Naive thymus-derived CD4-positive, alpha-beta T cell (primary cell): ENCODE results near the gene PRKCA. TPM values are rescaled to one million over a fixed set of nuclear protein-coding genes. Genes with fewer than 3 reads are reported as not detected.

ENCODE experiments used
- ATAC-seq: fragments of 150-1000 bp; cut with Tn5 transposase; 2 replicates; pipeline ENCODE4 v1.10.0; 2021; ENCODE audit warnings: mild to moderate bottlenecking, moderate library complexity
- CTCF ChIA-PET: fragments of 350-600 bp; sonication (Branson Sonifier 250); formaldehyde crosslinking; loops from one replicate; lab custom pipeline; 2021; ENCODE audit warnings: antibody characterized with exemption; lab: Charles Lee
- POLR2A ChIA-PET: fragments of 350-600 bp; sonication (Branson Sonifier 250); formaldehyde crosslinking; loops from one replicate; lab custom pipeline; 2021; ENCODE audit warnings: antibody characterized with exemption, inconsistent platforms; lab: Charles Lee
- DNase-seq, 9 donors: peaks; one replicate each; pipeline versions ENCODE4 v3.0.0 to v3.0.0-alpha.2; 2020 to 2022; ENCODE audit warnings: mixed read lengths in 1 of 9
- H3K27ac ChIP-seq: one replicate; pipeline ENCODE4 v1.7.0; 2013; ENCODE audit warnings: mild to moderate bottlenecking, low read depth, low read length, moderate library complexity
- H3K27me3 ChIP-seq, 2 donors: one replicate each; pipeline ENCODE4 v1.7.0; 2013; ENCODE audit warnings: low read length in 2 of 2, mild to moderate bottlenecking in 2 of 2, moderate library complexity in 2 of 2; ENCODE audit not compliant: control insufficient read depth in 2 of 2, insufficient read depth in 2 of 2
- H3K36me3 ChIP-seq, 3 experiments: 1 replicate in 2 of 3; 2 replicates in 1 of 3; pipeline ENCODE4 v1.7.0; 2013; ENCODE audit warnings: low read length in 3 of 3, mild to moderate bottlenecking in 3 of 3, moderate library complexity in 1 of 3; ENCODE audit not compliant: insufficient read depth in 3 of 3, control insufficient read depth in 2 of 3
- H3K4me1 ChIP-seq, 2 donors: one replicate each; pipeline ENCODE4 v1.7.0; 2013; ENCODE audit warnings: low read length in 2 of 2, mild to moderate bottlenecking in 2 of 2, moderate library complexity in 1 of 2; ENCODE audit not compliant: control insufficient read depth in 2 of 2, insufficient read depth in 2 of 2
- H3K4me3 ChIP-seq: 2 replicates; pipeline ENCODE4 v1.7.0; 2013; ENCODE audit warnings: mild to moderate bottlenecking, low read length
- H3K9me3 ChIP-seq, 3 experiments: 1 replicate in 2 of 3; 2 replicates in 1 of 3; pipeline ENCODE4 v1.7.0; 2013; ENCODE audit warnings: low read length in 3 of 3; ENCODE audit not compliant: control insufficient read depth in 2 of 3
- H3K27ac Mint-ChIP-seq, 9 donors: one replicate each; pipeline ENCODE4 v1.8.0; 2020 to 2022; ENCODE audit warnings: mixed read lengths in 9 of 9, mild to moderate bottlenecking in 8 of 9, moderate library complexity in 5 of 9, inconsistent platforms in 2 of 9
- H3K27me3 Mint-ChIP-seq, 5 donors: one replicate each; pipeline ENCODE4 v1.8.0; 2021 to 2022; ENCODE audit warnings: mixed read lengths in 5 of 5, mild to moderate bottlenecking in 1 of 5
- H3K36me3 Mint-ChIP-seq, 5 donors: one replicate each; pipeline ENCODE4 v1.8.0; 2020 to 2022; ENCODE audit warnings: mixed read lengths in 5 of 5, mild to moderate bottlenecking in 3 of 5, inconsistent platforms in 1 of 5
- H3K4me1 Mint-ChIP-seq, 7 donors: one replicate each; pipeline ENCODE4 v1.8.0; 2020 to 2022; ENCODE audit warnings: mixed read lengths in 7 of 7, mild to moderate bottlenecking in 3 of 7, inconsistent platforms in 1 of 7
- H3K4me3 Mint-ChIP-seq, 10 donors: one replicate each; pipeline ENCODE4 v1.8.0; 2020 to 2022; ENCODE audit warnings: mild to moderate bottlenecking in 10 of 10, mixed read lengths in 10 of 10, moderate library complexity in 6 of 10, inconsistent platforms in 2 of 10
- H3K9me3 Mint-ChIP-seq, 11 donors: one replicate each; pipeline ENCODE4 v1.8.0; 2020 to 2022; ENCODE audit warnings: mixed read lengths in 11 of 11, mild to moderate bottlenecking in 4 of 11, inconsistent platforms in 1 of 11, moderate library complexity in 1 of 11
- intact Hi-C, 2 donors: fragments of 100-400 bp; cut with micrococcal nuclease; formaldehyde crosslinking; loops; one replicate each; pipeline ENCODE4 v1.15.1; 2023
- polyA plus RNA-seq, 2 donors: library from polyadenylated mRNA; unstranded; fragments of 300-500 nt; fragmentation: Illumina TruSeq; gene quantifications; one replicate each; pipeline ENCODE4 v1.2.3, GENCODE V29; 2021
- total RNA-seq, 6 experiments: library from RNA in 5 of 6; stranded (reverse) in 5 of 6; gene quantifications; 1 replicate in 5 of 6; 2 replicates in 1 of 6; pipeline ENCODE4 v1.2.3 and lab custom pipeline; 2021 to 2026

PRKCA gene
- total and polyA plus RNA-seq, 7 experiments from 2014 or later = 4.1 to 186 (median 122) TPM

GRCh38 chr17:66302761-66303626 lies 581 bp downstream of the PRKCA start:
- Mint-ChIP-seq H3K27ac (peak overlapping the region; percentile 92 to 98 (median 96)), H3K4me1 (peaks cover 33 to 78% (median 68%) of the 10 kb centered on the region in 7 donors), H3K4me3 (peak overlapping the region; percentile 96 to 100 (median 99)), H3K9me3 (peaks cover 0 to 4% (median 0%) of the 10 kb centered on the region in 11 donors), H3K36me3 (peaks cover 6 to 31% (median 21%) of the 10 kb centered on the region in 5 donors), H3K27me3 (peaks cover 0 to 9% (median 0%) of the 10 kb centered on the region in 5 donors)
- peak overlapping the region; percentile 75 for H3K27ac ChIP-seq
- DNase-seq (peak; percentile 30 to 60 (median 48)), ATAC-seq (peak; percentile 50)
- ChIA-PET POLR2A (interaction anchor here (0.5 to 2.3 kb wide), 12 partner anchors 10 to 312 kb away, joined by 3 to 22 read pairs (median 4); no protein-coding TSS in a partner anchor), CTCF (interaction anchor here (1.4 to 2.1 kb wide), 2 partner anchors 11 to 101 kb away, joined by 8 to 9 read pairs; no protein-coding TSS in a partner anchor)
- intact Hi-C loops = loop anchor here (1.0 to 5.0 kb wide), 13 partner anchors 10 to 1246 kb away; partner anchors contain the start of genes AXIN2 (in 1 of the 2), CEP112 (in 1 of the 2) and GNA13 (in 1 of the 2)
- H3K4me3 ChIP-seq = peak overlapping the region; percentile 54
- no peaks in the 10 kb centered on the region for H3K9me3 ChIP-seq
- no peaks in the 10 kb centered on the region for H3K27me3 ChIP-seq
- H3K4me1 ChIP-seq = peaks cover 7 to 24% of the 10 kb centered on the region in 2 donors
- peaks cover 0 to 12% (median 0%) of the 10 kb centered on the region in 3 experiments for H3K36me3 ChIP-seq

GRCh38 chr17:66304304-66305174 lies 2.1 kb downstream of the PRKCA start:
- no peak for ATAC-seq
- H3K4me1 Mint-ChIP-seq = peaks cover 39 to 80% (median 77%) of the 10 kb centered on the region in 7 donors
- peak overlapping the region; percentile 84 to 98 (median 96) for H3K27ac Mint-ChIP-seq
- intact Hi-C loops = loop anchor here (1.0 to 5.0 kb wide), 9 partner anchors 9 to 1247 kb away; partner anchors contain the start of genes AXIN2 (in 1 of the 2) and GNA13 (in 1 of the 2)
- Histone ChIP-seq H3K4me1 (peaks cover 7 to 37% of the 10 kb centered on the region in 2 donors), H3K36me3 (peaks cover 0 to 12% (median 0%) of the 10 kb centered on the region in 3 experiments), H3K27ac (peak overlapping the region; percentile 75), H3K4me3 (peak overlapping the region; percentile 54), H3K9me3 (no peaks in the 10 kb centered on the region), H3K27me3 (no peaks in the 10 kb centered on the region)
- CTCF ChIA-PET = interaction anchor here (0.6 to 2.1 kb wide), 11 partner anchors 9 to 262 kb away, joined by 3 to 9 read pairs (median 3); no protein-coding TSS in a partner anchor
- POLR2A ChIA-PET = interaction anchor here (0.7 to 2.3 kb wide), 15 partner anchors 8 to 111 kb away, joined by 3 to 22 read pairs (median 3); no protein-coding TSS in a partner anchor
- H3K4me3 Mint-ChIP-seq = peak overlapping the region; percentile 96 to 100 (median 99)
- peak in 2 of 9 donors; percentile 34 to 39 for DNase-seq
- peaks cover 0 to 4% (median 0%) of the 10 kb centered on the region in 11 donors for H3K9me3 Mint-ChIP-seq
- peaks cover 0 to 9% (median 0%) of the 10 kb centered on the region in 5 donors for H3K27me3 Mint-ChIP-seq
- peaks cover 6 to 41% (median 37%) of the 10 kb centered on the region in 5 donors for H3K36me3 Mint-ChIP-seq

DNA sequence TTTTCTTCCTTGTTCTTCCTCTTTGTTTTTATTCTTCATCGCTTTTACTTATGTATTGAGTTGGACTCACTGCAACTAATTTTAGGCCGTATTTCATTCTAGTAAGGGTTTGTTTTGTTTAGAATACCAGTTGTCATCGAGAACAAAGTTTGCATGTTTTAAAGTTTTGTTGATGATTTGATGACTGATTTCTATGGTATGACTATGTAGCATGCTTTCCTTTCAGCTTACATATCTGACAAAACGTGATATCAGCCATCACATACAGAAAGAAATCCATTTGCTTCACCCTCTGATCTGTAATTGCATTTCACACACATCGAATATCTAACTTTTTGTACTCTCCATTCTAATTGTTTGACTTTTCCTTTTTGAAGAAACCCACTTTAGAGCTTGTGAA lies 4.0 kb downstream of the PRKCA start:
- Histone ChIP-seq H3K36me3 (peaks cover 0 to 18% (median 0%) of the 10 kb centered on the region in 3 experiments), H3K9me3 (no peaks in the 10 kb centered on the region), H3K27ac (peak overlapping the region; percentile 75), H3K27me3 (no peaks in the 10 kb centered on the region), H3K4me1 (peaks cover 7 to 43% of the 10 kb centered on the region in 2 donors), H3K4me3 (no peak overlapping the region)
- DNase-seq (no peak), ATAC-seq (no peak)
- ChIA-PET CTCF (interaction anchor here (0.9 kb wide), 1 partner anchor 33 kb away, joined by 3 read pairs; no protein-coding TSS in a partner anchor), POLR2A (interaction anchor here (0.8 to 1.8 kb wide), 3 partner anchors 10 to 24 kb away, joined by 3 to 11 read pairs (median 6); no protein-coding TSS in a partner anchor)
- intact Hi-C loops = loop anchor here in 1 of 2 donors (2.0 kb wide), 1 partner anchor 92 kb away; no protein-coding TSS in a partner anchor
- Mint-ChIP-seq H3K36me3 (peaks cover 4 to 54% (median 41%) of the 10 kb centered on the region in 5 donors), H3K9me3 (peaks cover 0 to 4% (median 0%) of the 10 kb centered on the region in 11 donors), H3K27ac (peak overlapping the region; percentile 84 to 98 (median 92)), H3K27me3 (peaks cover 0 to 3% (median 0%) of the 10 kb centered on the region in 5 donors), H3K4me1 (peaks cover 42 to 81% (median 75%) of the 10 kb centered on the region in 7 donors), H3K4me3 (peak overlapping the region; percentile 45 to 100 (median 87))

- no peaks in the 10 kb centered on the region for H3K27me3 ChIP-seq
- DNase-seq = no peak
- peaks cover 42 to 85% (median 78%) of the 10 kb centered on the region in 7 donors for H3K4me1 Mint-ChIP-seq
- H3K4me1 ChIP-seq = peaks cover 7 to 49% of the 10 kb centered on the region in 2 donors
- no peaks in the 10 kb centered on the region for H3K27me3 Mint-ChIP-seq
- peaks cover 4 to 57% (median 47%) of the 10 kb centered on the region in 5 donors for H3K36me3 Mint-ChIP-seq
- peaks cover 0 to 14% (median 0%) of the 10 kb centered on the region in 3 experiments for H3K36me3 ChIP-seq
- CTCF ChIA-PET = no interaction called here
- H3K9me3 ChIP-seq = no peaks in the 10 kb centered on the region
- H3K9me3 Mint-ChIP-seq = peaks cover 0 to 3% (median 0%) of the 10 kb centered on the region in 11 donors
- peak overlapping the region in 9 of 10 donors; percentile 11 to 99 (median 30) for H3K4me3 Mint-ChIP-seq
- intact Hi-C loops = loop anchor here in 1 of 2 donors (2.0 kb wide), 1 partner anchor 92 kb away; no protein-coding TSS in a partner anchor
- H3K4me3 ChIP-seq = no peak overlapping the region
- no peak for ATAC-seq
- H3K27ac Mint-ChIP-seq = peak overlapping the region; percentile 45 to 98 (median 91)
- POLR2A ChIA-PET = interaction anchor here (1.8 kb wide), 1 partner anchor 24 kb away, joined by 11 read pairs; no protein-coding TSS in a partner anchor
- peak overlapping the region; percentile 75 for H3K27ac ChIP-seq
Observed at GRCh38 chr17:66307257-66307656, 4.8 kb downstream of the PRKCA start.

- Mint-ChIP-seq H3K27ac (peak overlapping the region; percentile 22 to 98 (median 75)), H3K27me3 (no peaks in the 10 kb centered on the region), H3K4me3 (peak overlapping the region in 7 of 10 donors; percentile 37 to 99 (median 64)), H3K36me3 (peaks cover 4 to 68% (median 47%) of the 10 kb centered on the region in 5 donors), H3K4me1 (peaks cover 55 to 99% (median 94%) of the 10 kb centered on the region in 7 donors), H3K9me3 (peaks cover 0 to 3% (median 0%) of the 10 kb centered on the region in 11 donors)
- intact Hi-C loops = no loop called here
- H3K4me3 ChIP-seq = no peak overlapping the region
- ChIA-PET CTCF (no interaction called here), POLR2A (interaction anchor here (1.0 to 1.1 kb wide), 2 partner anchors 12 to 85 kb away, joined by 4 to 5 read pairs; no protein-coding TSS in a partner anchor)
- no peaks in the 10 kb centered on the region for H3K9me3 ChIP-seq
- H3K4me1 ChIP-seq = peaks cover 10 to 65% of the 10 kb centered on the region in 2 donors
- ATAC-seq (no peak), DNase-seq (no peak)
- no peak overlapping the region for H3K27ac ChIP-seq
- H3K36me3 ChIP-seq = peaks cover 0 to 7% (median 0%) of the 10 kb centered on the region in 3 experiments
- H3K27me3 ChIP-seq = no peaks in the 10 kb centered on the region
Observed at GRCh38 chr17:66308856-66309255, 6.4 kb downstream of the PRKCA start.
